Left lobe of liver (tissue), 2 donors: ENCODE data around the gene CRTC3. TPM values are rescaled to one million over a fixed set of nuclear protein-coding genes. Genes with fewer than 3 reads are reported as not detected.
"Not testable (repeated sequence)": the region's sequence is repeated elsewhere in the genome, so short reads cannot be mapped to it uniquely, and the experiment has no call there.

Source experiments
- ATAC-seq: fragments of 200-7000 bp; cut with Tn5 transposase; one replicate; pipeline ENCODE4 v1.9.1; 2020; ENCODE audit warnings: mild to moderate bottlenecking, moderate library complexity
- DNase-seq: peaks from one replicate; pipeline ENCODE4 v3.0.0-alpha.2; 2020; ENCODE audit warnings: low spot score
- total RNA-seq: library from RNA; stranded (reverse); gene quantifications from one replicate; pipeline ENCODE4 v1.2.1, GENCODE V29; 2021
- donor health status: DM: no; HTN: no; CAD: no; lungs with moderate emphysema.
- donor health status: DM: no; HTN: yes; CAD: no.

CRTC3 gene
- total RNA-seq, 1 donor from 2014 or later: 14.7 TPM

DNA sequence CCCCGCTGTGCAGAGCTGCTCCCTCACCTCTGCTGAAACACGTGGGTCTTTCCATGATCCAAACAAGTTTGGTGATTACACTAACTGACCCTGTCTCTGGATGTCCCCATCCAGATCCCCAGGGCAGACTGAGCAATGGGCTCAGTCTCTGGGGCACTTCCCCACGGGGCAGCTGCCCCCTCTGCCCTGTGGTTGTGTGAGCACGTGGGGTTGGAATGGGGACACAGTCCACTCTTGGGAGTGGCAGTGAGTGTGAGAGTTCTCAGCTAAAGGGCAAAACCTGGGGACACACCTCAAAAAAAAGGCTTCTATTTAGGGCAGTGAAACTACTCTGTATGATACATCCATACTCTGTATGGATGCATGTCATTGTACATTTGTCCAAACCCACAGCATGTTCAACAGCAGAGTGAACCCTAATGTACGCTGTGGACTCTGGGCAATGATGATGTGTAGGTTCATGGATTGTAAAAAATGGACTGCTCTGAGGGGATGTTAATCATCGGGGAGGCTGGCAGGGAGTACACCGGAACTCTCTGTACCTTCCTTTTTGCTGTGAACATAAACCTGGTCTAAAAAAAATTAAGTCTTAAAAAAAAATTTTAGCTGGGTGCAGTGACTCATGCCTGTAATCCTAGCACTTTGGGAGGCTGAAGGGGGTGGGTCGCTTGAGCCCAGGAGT is 137.5 kb downstream of the CRTC3 start:
- DNase-seq (no peak), ATAC-seq (no peak)

DNA sequence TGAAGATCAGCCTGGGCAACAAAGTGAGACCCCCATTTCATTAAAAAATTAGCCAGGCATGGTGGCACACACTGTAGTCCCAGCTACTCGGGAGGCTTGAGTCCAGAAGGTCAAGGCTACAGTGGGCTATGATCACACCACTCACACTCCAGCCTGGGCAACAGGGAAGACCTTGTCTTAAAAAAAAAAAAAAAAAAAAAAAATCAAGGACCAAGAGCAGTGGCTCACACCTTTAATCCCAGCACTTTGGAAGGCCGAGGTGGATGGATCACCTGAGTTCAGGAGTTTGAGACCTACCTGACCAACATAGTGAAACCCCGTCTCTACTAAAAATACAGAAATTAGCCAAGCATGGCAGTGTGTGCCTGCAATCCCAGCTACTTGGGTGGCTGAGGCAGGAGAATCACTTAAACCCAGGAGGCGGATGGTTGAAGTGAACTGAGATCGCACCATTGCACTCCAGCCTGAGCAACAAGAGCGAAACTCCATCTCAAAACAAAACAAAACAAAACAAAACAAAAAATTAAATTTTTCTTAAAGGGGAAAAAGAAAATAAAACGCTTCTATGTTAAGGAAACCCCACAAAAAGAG is 138.1 kb downstream of the CRTC3 start:
- DNase-seq, ATAC-seq: not testable (repeated sequence)

DNA sequence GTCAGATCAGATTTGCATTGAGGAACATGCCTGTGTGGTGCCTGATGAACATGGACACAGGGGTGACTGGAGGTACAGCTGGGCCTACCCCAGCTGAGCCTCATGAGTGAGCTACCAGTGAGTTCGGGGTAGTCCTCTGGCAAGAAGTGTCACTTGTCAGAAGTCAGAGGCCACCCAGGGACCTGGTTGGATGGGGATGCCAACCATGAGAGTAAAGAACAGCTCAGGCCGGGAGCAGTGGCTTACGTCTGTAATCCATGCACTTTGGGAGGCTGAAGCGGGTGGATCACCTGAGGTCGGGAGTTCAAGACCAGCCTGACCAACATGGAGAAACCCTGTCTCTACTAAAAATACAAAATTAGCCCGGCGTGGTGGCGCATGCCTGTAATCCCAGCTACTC is 140.9 kb downstream of the CRTC3 start:
- not testable (repeated sequence) for ATAC-seq, DNase-seq

DNA sequence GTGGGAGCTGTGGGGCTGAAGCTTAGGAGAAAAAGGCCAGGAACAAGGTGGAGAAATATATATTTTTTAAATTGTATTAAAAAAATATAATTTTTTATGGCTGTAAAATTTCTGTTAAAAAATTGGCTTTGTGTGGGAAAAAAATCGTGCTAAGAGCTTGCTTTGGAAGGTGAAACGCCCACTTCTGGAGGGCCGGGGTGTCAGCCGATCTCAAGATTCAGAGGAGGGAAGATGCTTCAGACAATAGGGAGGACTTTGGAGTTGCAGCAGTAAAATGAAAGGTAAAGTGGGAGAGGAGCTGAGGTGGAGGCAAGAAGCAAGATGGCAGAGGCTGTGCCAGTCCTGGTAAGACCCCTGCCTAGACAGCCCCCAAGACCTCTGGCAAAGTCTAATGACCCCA is 141.5 kb downstream of the CRTC3 start:
- DNase-seq (no peak), ATAC-seq (no peak)

DNA sequence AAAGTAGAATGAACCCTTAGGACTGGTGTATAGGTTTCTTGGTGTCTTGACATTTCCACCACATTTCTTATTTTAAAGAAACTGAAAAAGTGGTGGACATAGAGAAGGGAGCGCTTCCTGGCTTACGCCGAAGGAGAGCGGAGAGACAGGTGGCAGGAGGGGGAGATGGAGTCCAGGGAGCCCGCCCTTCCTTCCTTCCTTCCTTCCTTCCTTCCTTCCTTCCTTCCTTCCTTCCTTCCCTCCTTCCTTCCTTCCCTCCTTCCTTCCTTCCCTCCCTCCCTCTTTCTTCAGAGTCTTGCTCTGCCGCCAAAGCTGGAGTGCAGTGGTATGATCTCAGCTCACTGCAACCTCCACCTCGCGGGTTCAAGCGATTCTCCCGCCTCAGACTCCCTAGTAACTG is 143.6 kb downstream of the CRTC3 start:
- ATAC-seq, DNase-seq: not testable (repeated sequence)

DNA sequence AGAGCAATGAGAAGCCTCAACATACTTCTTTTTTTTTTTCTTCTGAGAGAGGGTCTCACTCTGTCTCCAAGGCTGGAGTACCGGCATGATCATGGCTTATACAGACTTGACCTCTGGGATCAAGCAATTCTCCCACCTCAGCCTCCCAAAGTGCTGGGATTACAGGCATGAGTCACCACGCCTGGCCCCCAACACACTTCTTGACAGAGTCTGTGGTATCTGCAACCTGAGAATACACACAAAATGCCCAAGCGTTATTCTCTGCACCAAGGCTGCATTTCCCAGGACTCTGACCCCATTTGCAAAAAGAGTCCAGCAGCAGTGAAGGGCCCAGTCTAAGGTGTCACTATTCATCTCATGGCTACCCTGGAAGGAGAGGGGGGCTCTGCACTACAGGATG is 144.8 kb downstream of the CRTC3 start:
- no peak for DNase-seq
- no peak for ATAC-seq

DNA sequence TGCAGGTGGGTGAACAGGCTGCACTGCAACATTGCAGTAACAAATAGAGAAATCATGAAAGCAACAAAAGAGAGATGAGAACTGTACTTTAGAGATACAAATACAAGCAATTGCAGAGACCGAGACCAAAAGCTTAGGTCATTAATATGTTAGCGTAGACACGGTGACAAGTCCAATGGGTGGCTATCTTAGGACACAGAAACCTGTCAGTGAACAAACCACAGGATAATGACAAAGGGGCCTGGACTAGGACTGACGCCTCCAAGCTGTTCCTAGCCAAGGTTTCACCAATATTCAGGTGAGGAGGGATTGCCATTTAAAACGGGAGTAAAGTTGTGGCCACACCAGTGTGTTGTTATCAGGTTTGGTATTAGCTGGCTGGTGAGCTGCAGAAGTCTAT is 145.7 kb downstream of the CRTC3 start:
- ATAC-seq: no peak
- no peak for DNase-seq

DNA sequence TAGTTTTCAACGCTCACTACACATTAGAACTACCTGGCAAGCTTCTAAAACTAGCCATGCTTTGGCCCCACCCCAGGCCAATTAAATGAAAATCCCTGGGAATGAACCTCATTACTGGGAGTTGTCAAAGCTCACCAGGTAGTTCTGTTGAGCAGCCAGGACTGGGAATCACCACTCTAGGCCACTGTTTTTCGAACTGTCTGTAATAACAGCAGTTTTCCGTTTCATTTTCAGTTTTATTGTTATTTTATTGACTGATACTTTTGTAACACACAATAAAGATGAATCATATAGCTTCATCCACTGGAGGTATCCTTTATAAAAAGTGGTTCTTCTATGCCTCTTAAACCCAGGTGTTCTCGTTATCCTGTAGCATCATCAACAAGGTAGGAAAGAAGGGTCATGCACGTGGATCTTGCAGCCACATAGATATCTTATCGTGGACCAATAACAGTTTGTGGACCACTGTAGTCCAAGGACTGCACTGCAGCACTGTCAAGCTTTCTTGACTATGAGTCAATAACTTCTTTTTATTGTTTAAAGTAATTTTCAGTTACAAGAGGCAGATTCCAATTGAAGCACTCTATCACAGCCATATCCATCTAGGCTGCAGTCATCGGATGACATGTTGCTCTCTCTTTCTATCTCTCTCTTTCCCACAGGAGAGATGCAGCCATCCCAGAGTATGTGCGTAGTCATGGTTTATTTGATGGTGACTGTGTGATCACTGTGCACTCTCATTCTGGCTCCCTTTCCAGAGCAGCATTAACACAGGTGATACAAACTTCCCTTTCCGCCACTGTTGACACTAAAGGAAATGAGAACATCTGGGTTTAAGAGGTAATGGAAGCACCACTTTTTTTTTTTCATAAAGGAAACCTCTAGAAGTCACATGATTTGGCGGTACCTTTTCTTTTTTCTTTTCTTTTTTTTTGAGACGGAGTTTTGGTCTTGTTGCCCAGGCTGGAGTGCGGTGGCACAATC is 148.4 kb downstream of the CRTC3 start:
- no peak for DNase-seq

DNA sequence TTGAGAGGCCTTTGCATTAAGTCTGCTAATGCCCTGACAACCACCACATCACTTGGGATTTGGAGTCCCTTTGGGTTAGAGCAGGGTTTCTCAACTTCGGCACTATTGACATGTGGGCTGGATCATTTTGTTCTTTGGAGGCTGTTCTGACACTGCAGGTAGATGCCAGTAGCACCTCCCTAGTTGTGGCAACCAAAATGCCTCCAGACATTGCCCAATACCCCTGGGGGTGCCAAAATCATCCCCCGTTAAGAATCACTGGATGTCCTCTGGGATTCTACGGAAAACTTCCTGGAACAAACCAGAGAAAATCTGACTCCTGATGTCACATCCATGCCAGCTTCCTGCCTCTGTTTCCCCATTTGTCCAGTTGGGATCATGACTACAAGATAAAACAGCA is 150.2 kb downstream of the CRTC3 start:
- DNase-seq (no peak), ATAC-seq (peak; percentile 72)

More for the DNA sequence above, 148.4 kb downstream of the CRTC3 start:
- ATAC-seq: no peak

DNA sequence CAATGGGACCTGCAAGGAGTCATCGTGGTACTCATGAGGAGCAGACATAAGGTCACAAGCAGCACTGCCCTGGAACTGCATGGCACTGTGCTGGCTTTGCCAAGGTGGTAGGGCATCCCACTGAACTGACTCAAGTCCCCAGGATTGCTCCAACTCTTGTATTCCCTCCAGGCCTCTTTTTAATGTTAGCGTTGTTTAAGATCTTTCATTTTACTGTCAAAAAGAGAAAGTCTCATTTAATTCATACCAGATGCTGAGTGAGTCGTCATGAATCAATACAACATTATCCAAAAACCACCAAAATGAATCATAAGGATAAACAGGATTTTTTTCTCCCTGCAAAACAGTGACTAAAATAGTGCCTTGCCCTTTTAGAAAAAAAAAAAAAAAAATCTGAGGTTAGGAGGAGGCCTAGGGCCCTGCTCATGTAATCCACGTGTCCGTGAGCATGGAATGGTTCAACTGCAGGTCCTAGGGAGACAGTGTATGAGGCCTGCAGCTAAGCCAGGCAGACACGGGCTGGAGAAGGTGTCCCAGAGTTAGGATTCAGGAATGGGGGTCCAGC is 150.7 kb downstream of the CRTC3 start:
- ATAC-seq: no peak
- DNase-seq: no peak

DNA sequence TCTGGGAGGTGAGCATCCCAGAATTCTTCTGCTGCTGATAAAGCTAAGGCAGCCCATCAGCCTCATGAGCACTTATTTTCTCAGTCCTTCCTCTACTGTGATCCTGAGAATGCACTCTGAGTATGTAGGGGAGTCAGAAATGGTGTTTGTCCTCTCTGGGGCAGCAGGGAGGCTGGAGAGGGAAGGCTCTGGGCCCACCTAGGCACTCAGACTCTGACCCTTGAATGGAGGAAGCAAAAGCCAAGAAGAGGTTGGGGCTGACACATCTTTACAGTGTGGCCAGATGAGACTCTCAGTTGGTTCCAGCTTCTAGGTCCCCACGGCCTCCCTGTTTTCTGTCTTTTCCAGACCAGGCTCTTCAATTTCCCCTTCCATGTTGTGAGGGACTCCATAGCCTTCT is 151.3 kb downstream of the CRTC3 start:
- DNase-seq (no peak), ATAC-seq (no peak)

DNA sequence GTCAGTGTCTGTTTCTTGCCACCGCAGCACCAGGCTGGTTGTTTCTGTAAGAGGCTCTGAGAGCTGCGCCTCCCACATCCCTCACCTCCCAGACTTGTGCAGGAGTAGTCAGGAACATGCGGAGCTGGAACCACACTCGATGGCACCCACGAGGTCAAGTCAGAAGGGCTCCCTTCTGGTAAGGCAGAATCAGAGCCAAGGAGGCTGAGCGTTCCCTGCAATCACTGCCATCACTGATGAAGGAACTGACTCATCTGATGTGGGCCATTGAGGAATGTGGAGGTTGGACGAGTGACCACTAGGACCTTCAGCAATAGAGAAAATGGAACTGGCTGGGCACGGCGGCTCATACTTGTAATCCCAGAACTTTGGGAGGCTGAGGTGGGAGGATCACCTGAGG is 151.8 kb downstream of the CRTC3 start:
- DNase-seq (no peak), ATAC-seq (no peak)

DNA sequence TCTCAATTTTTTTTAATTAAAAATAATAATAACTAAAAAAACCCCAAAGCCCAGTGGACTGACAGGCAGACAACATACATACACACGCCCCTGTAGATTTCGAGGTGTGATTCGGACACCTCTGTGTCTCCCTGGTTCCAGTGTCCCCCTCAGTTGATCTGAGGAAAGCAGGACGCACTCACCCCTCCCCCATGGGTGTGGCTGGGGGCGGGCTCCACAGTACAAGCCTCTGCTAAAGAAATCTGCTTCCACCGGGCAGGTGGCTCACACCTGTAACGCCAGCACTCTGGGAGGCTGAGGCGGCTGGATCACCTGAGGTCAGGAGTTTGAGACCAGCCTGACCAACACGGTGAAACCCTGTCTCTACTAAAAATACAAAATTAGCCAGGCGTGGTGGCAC is 153.6 kb downstream of the CRTC3 start:
- no peak for ATAC-seq
- no peak for DNase-seq

DNA sequence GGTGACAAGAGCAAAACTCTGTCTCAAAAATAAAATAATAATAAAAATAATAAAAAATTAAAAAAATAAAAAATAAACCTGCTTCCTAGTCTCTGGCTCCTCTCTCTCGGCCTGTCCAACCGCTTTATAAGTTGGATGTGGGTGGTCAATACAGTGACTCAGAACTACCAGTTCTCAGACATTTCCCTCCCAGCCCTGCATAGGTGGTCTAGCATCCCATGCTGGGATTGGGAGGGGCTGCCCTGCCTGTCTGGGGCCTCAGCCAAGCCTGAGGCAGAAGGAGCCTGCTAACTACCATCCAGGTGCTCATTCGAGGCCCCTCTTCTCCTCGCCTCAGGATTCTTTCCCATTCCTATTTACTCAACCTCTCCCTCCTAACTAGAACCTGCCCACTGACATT is 154.2 kb downstream of the CRTC3 start:
- ATAC-seq (no peak), DNase-seq (no peak)

DNA sequence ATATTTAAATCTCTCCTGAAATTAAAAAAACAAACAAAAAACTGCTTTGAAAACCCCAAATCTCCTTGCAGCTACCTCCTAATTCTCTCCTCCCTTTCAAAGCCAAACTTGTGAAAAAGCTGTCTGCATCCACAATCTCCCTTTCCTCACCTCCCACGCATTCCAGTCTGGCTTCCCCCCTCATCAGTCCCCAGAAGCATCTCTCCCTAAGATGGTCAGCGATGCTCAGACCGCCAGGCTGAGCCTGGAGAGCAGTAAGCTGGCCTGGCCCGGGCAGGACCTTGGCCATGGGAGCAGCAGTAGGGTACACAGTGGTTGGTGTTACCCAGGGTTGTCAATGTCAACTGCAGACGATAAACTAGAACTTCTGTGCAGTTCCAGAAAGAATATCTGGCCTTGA is 154.6 kb downstream of the CRTC3 start:
- ATAC-seq: no peak
- DNase-seq: no peak

DNA sequence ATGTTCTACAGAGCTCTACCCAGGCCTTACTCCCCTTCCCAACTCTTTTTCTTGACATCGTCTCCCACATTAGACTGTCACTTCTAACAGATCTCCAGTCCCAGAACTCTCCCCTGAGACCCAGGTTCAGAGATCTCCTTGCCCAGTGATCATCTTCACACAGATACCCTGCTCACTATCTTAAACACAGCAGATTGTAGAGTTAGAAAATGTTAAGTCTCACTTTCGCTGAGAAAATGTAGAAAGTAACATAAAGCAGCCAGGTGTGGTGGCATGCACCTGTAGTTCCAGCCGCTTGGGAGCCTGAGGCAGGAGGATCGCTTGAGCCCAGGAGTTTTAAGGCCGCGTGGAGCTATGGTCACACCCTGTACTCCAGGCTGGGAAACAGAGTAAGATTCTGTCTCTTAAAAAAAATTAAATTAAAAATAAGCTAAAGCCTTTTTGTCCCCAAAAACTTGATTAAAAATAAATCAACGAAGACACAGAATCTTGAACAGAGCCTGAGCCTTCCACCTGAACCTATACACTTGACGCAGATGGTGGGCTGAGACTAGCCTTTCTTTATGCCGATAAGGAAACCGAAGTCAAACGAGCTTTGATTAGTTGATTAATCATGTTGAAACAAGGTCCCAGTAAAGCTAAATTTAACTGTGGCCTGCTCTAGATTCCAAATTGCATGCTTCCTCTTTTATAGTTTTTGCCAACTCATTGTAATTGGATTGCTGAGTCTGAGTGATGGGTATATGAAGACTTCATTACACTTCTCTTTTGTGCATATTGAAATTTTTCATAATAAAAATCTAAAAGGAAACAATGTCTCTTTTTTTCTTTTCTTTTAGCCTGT is 156.1 kb downstream of the CRTC3 start:
- ATAC-seq (no peak), DNase-seq (no peak)

DNA sequence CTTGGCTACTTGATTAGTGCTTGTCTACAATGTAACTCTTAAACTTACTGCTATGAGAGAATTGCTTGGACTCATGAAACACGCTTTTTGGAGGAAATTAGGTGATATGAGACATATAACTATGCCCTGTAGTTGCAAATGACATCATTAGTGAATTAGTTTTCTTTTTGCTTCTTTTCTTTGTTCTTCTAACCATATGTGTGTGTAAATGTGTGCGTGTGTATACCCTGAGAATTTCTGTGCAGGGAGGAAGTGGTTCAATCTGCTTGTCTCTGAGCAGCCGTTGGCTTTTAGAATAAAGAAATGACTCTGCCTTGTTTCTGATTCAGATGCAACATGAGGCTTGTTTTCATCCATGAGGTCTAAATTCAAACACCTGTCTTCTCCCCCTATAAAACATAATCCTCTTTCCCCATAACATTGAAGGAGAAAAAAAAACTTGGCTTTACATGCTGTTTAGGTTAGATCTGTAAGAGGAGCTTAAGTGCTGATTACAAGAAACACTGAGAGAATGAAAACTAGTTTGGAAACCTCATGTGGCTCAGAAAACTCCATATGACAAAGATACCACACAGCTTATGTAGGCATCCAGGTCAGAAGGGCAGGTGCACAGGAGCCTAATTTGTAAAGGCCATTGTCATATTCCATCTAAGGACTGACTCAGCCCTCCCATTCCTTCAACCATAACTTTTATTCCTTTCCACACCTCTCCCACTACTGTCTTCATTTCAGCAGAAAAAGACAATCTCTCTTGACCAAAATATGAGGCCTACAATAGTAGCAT is 156.9 kb downstream of the CRTC3 start:
- ATAC-seq: no peak
- no peak for DNase-seq

DNA sequence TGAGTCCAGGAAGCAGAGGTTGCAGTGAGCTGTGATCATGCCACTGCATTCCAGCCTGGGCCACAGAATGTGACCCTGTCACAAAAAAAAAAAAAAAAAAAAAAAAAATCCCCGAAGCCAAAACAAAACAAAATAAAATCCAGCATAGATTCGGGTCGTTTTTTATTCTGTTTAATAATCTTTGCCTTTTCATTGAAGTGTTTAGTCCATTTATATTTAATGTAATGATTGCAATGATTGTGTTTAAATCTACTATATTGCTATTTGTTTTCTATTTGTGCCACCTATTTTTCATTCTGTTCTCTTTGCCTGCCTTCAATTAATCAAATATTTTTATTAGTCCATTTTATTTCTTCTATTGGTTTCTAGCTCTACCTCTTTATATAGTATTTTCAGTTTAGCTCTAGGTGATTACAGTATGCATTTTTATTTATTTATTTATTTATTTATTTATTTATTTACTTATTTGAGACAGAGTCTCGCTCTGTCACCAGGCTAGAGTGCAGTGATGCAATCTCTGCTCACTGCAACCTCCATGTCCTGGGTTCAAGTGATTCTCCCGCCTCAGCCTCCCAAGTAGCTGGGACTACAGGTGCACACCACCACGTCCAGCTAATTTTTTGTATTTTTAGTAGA is 159.7 kb downstream of the CRTC3 start:
- DNase-seq, ATAC-seq: not testable (repeated sequence)

DNA sequence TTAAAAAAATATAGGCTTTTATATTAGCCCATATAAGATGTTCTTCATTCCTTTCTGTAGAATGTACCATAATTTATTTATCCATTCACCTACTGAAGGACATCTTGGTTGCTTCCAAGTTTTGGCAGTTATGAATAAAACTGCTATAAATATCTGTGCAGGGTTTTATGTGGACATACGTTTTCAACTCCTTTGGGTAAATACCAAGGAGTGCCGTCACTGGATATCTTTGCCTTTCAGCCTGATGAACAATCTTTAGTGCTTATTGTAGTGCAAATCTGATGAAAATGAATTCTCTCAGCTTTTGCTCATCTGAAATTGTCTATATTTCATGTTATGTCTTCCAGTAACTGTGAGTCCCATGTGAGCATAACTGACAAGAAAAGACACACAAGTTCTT is 160.9 kb downstream of the CRTC3 start:
- DNase-seq: no peak
- no peak for ATAC-seq
